ENCODE results near the gene DNAJB6. TPM values are rescaled to one million over a fixed set of nuclear protein-coding genes. Genes with fewer than 3 reads are reported as not detected.

DNAJB6 gene
- total and polyA plus RNA-seq, 4 donors = 118 to 143 (median 128) TPM

DNA sequence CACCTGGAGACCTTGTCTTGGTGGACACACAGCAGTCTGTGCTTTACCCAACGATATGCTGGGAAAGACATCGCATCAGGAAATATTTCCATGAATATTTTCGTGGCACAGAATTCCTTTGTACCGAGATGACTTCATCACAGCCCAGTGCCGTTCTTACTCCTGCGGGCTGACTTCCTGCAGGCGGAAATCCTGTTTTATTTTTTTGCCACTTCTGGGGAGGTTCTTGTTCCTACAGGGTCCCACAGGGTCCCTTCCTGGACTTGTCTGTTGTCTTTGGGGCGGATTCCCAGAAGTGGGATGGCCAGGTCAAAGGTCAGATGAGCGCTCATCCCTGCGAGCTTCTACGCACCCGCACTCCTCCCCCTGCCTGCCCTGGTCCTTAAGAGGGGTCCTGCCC, 86.5 kb downstream of the DNAJB6 start:
- H3K36me3 ChIP-seq (ENCODE audit: control insufficient read depth in 1 of 2, insufficient read depth in 2 of 2, low read length in 1 of 2) = no peaks in the 10 kb centered on the region
- ATAC-seq (ENCODE audit: low FRiP score) (no peak), DNase-seq (no peak)
- 37 to 46% methylated on average over 12 of the region's 12 CpGs for WGBS, 2 donors
- H3K9me3 ChIP-seq (ENCODE audit: control insufficient read depth, low read length) = no peaks in the 10 kb centered on the region
- H3K4me3 ChIP-seq (ENCODE audit: low read length in 2 of 2) = no peak overlapping the region
- no peak overlapping the region for H3K27ac ChIP-seq (ENCODE audit: low read depth in 1 of 2, low read length in 2 of 2)
- H3K27me3 ChIP-seq (ENCODE audit: control insufficient read depth in 1 of 2, insufficient read depth in 2 of 2, low read length in 1 of 2) = no peaks in the 10 kb centered on the region
- H3K4me1 ChIP-seq (ENCODE audit: control insufficient read depth in 1 of 2, insufficient read depth in 2 of 2, low read length in 2 of 2) = no peaks in the 10 kb centered on the region
- intact Hi-C loops (cut with DNase I) = no loop called here

DNA sequence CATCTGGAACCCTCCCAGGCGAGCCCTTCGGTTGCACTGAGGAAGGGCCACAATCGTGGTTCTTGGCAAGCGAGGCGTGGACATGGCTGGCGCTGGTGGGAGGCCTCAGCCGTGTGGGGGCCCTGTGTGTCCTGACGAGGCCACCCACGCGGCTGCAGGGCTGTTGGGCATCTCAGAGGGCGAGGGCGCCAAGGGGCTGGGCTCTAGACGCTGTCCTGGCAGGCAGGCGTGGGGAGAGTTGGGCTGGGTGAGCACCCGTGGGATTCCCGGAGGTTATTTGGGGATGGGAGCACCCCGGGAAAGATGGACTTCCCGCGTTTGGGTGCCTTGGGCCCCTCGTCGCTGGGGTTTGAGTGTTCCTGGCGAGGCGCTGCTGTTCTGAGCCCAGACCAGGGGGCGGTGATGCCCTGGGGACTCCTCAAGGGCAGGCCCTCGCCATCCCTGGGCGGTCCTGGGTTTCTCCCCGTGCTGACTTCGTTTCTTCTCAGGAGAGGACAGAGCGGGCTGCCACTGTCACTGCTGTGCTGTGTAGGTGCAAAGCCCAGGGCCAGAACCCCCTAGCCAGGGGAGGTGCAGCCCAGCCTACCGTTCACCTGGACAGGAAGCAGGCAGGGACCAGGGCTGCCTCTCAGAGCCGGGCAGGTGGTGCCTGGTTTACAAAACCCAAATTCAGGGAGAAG, 87.2 kb downstream of the DNAJB6 start:
- no peak for ATAC-seq (ENCODE audit: low FRiP score)
- no peak overlapping the region for H3K27ac ChIP-seq (ENCODE audit: low read depth in 1 of 2, low read length in 2 of 2)
- no peak overlapping the region for H3K4me3 ChIP-seq (ENCODE audit: low read length in 2 of 2)
- H3K36me3 ChIP-seq (ENCODE audit: control insufficient read depth in 1 of 2, insufficient read depth in 2 of 2, low read length in 1 of 2) = no peaks in the 10 kb centered on the region
- no peaks in the 10 kb centered on the region for H3K9me3 ChIP-seq (ENCODE audit: control insufficient read depth, low read length)
- peak in 1 of 2 donors; percentile 71 for DNase-seq
- 70 to 80% methylated on average over 27 to 31 of the region's 31 CpGs for WGBS, 2 donors
- no peaks in the 10 kb centered on the region for H3K4me1 ChIP-seq (ENCODE audit: control insufficient read depth in 1 of 2, insufficient read depth in 2 of 2, low read length in 2 of 2)
- intact Hi-C loops (cut with DNase I) = no loop called here
- H3K27me3 ChIP-seq (ENCODE audit: control insufficient read depth in 1 of 2, insufficient read depth in 2 of 2, low read length in 1 of 2) = no peaks in the 10 kb centered on the region

DNA sequence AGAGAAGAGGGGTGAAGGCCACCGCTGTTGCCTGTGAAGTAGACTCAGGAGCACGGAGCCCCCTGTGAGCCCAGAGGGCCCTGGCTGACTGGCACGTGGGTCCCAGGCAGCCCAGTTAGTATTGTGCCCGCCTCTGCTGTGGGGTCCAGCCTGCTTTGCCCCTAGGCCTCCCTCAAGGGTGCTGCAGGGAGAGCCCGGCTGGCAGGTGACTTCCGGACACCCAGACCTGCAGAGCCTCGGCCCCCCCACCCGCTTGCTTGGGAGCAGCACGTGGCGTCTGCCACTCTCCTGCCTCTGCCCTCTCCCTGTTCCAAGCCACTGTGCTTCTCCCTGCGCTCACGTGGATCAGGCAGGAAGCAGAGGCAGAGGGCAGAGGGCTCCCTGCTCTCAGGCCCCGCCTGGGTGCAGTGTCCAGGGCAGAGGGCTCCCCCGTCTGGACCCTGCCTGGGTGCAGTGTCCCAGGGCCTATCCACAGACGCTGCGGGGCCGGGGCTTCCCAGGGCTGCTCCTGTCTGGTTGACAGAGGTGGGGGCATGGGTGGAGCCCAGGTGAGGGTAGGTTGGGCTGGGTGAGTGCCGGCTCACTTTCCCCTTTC, 88.4 kb downstream of the DNAJB6 start:
- WGBS, 2 donors = 80 to 82% methylated on average over 15 to 18 of the region's 18 CpGs
- no peak for ATAC-seq (ENCODE audit: low FRiP score)

DNA sequence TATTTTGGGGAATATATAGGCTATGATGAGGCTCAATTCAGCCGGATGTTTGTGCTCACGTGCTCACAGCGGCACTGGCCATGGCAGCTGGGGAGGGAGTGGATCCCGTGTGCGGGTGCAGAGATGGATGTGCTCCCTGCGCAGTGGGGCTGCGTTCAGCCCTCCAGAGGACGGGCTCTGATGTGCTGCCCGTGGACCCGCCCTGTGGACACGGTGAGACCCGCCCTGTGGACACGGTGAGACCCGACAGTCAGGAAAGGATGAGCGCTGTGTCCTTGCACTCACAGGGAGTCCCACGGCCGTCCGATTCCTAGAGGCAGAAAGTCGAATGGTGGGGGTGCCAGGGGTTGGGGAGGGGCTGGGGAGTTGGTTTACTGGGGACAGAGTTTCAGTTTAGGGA, 89.0 kb downstream of the DNAJB6 start:
- H3K4me1 ChIP-seq (ENCODE audit: control insufficient read depth in 1 of 2, insufficient read depth in 2 of 2, low read length in 2 of 2) = no peaks in the 10 kb centered on the region
- WGBS, 2 donors = 92% methylated on average over 19 of the region's 19 CpGs
- ATAC-seq (ENCODE audit: low FRiP score) (no peak), DNase-seq (no peak)
- intact Hi-C loops (cut with DNase I) = no loop called here
- no peaks in the 10 kb centered on the region for H3K9me3 ChIP-seq (ENCODE audit: control insufficient read depth, low read length)
- H3K4me3 ChIP-seq (ENCODE audit: low read length in 2 of 2) = no peak overlapping the region
- H3K36me3 ChIP-seq (ENCODE audit: control insufficient read depth in 1 of 2, insufficient read depth in 2 of 2, low read length in 1 of 2) = no peaks in the 10 kb centered on the region
- H3K27ac ChIP-seq (ENCODE audit: low read depth in 1 of 2, low read length in 2 of 2) = no peak overlapping the region
- H3K27me3 ChIP-seq (ENCODE audit: control insufficient read depth in 1 of 2, insufficient read depth in 2 of 2, low read length in 1 of 2) = no peaks in the 10 kb centered on the region

More for the DNA sequence above, 88.4 kb downstream of the DNAJB6 start:
- no peak for DNase-seq
- H3K27me3 ChIP-seq (ENCODE audit: control insufficient read depth in 1 of 2, insufficient read depth in 2 of 2, low read length in 1 of 2) = no peaks in the 10 kb centered on the region
- H3K36me3 ChIP-seq (ENCODE audit: control insufficient read depth in 1 of 2, insufficient read depth in 2 of 2, low read length in 1 of 2) = no peaks in the 10 kb centered on the region
- intact Hi-C loops (cut with DNase I) = no loop called here
- no peak overlapping the region for H3K27ac ChIP-seq (ENCODE audit: low read depth in 1 of 2, low read length in 2 of 2)
- no peaks in the 10 kb centered on the region for H3K4me1 ChIP-seq (ENCODE audit: control insufficient read depth in 1 of 2, insufficient read depth in 2 of 2, low read length in 2 of 2)
- no peak overlapping the region for H3K4me3 ChIP-seq (ENCODE audit: low read length in 2 of 2)
- no peaks in the 10 kb centered on the region for H3K9me3 ChIP-seq (ENCODE audit: control insufficient read depth, low read length)

DNA sequence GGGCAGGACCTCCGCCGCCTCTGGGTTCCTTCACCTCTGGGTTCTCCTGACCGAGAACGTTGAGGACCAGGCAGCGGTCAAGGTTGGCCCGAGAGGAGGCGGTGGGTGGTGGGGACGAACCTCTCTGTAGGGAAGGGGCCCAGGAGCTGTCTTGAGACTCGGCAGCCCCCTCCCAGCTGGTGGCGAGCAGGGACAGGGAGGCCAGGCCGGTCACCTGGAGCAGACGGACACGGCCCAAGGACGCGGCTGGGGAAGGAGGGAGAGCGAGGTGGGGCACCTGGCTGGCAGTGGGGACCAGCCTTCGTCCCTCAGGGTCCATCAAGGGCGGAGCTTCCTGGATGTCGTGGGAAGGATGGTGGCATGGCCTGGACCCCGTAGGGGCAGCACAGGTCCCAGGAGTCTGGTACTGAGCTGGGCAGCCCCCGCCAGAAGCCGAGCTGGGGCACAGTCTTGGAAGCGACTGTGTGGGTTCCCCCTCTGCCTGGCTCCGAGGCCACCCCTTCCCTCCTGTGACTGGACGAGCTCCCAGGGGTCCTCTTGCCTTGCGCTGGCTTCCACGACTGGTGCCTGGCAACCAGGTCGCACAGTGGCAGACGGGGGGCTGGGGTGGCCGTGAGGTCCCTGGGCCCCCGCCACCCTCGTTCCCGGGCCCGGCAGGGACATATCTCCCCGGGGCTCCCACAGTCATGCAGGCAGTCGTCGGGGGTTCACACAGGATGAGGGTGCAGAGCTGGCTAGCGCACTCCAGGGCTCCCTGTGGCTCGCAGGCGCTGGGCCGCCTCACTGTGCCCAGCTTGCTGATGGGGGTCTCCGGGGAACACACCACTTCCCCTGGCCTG, 89.9 kb downstream of the DNAJB6 start:
- WGBS, 2 donors = 85 to 89% methylated on average over 39 to 42 of the region's 42 CpGs
- H3K27ac ChIP-seq (ENCODE audit: low read depth in 1 of 2, low read length in 2 of 2) = no peak overlapping the region
- H3K4me1 ChIP-seq (ENCODE audit: control insufficient read depth in 1 of 2, insufficient read depth in 2 of 2, low read length in 2 of 2) = no peaks in the 10 kb centered on the region
- no peak for ATAC-seq (ENCODE audit: low FRiP score)
- no peaks in the 10 kb centered on the region for H3K36me3 ChIP-seq (ENCODE audit: control insufficient read depth in 1 of 2, insufficient read depth in 2 of 2, low read length in 1 of 2)
- H3K4me3 ChIP-seq (ENCODE audit: low read length in 2 of 2) = no peak overlapping the region
- intact Hi-C loops (cut with DNase I) = no loop called here
- DNase-seq = peak in 1 of 2 donors; percentile 71
- H3K27me3 ChIP-seq (ENCODE audit: control insufficient read depth in 1 of 2, insufficient read depth in 2 of 2, low read length in 1 of 2) = no peaks in the 10 kb centered on the region
- H3K9me3 ChIP-seq (ENCODE audit: control insufficient read depth, low read length) = no peaks in the 10 kb centered on the region

DNA sequence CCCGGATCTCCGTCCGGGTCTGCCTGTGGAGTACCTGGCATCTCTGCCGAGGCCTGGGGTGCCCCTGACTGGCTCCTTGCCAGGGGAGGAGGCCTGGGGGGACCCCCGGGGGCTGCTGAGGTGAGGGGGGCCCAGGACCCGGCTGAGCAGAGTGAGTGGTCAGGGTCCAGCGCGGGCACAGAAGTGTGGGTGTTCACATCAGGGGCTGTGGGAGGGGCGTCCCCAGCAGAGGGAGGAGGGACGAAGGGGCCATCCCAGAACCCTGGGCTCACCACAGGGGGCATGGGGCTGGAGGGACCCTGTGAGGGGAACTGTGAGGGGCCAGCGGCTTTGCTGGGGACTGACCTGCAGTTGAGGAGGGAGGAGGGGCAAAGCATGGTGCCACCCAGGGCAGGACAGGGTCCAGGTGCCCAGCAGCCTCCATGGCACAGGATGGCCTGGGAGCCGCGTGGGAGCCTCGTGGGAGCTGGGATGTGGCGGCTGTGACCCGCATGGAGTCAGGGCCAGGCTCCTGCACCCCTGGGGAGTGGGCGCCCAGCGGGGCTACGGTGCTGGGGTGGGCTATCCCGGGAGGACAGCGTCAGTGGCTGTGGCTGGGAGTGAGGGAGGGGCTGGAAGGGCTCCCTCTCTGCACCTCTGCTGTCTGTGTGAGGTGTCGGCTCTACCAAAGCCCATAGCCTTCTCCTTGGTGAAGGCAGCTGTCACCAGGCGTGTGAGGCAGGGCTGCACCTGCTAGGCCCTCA, 91.2 kb downstream of the DNAJB6 start:
- ATAC-seq (ENCODE audit: low FRiP score) (no peak), DNase-seq (peak; percentile 36 to 72)
- Histone ChIP-seq H3K36me3 (ENCODE audit: control insufficient read depth in 1 of 2, insufficient read depth in 2 of 2, low read length in 1 of 2) (no peaks in the 10 kb centered on the region), H3K4me1 (ENCODE audit: control insufficient read depth in 1 of 2, insufficient read depth in 2 of 2, low read length in 2 of 2) (no peaks in the 10 kb centered on the region), H3K4me3 (ENCODE audit: low read length in 2 of 2) (no peak overlapping the region), H3K9me3 (ENCODE audit: control insufficient read depth, low read length) (no peaks in the 10 kb centered on the region), H3K27me3 (ENCODE audit: control insufficient read depth in 1 of 2, insufficient read depth in 2 of 2, low read length in 1 of 2) (no peaks in the 10 kb centered on the region), H3K27ac (ENCODE audit: low read depth in 1 of 2, low read length in 2 of 2) (no peak overlapping the region)
- WGBS, 2 donors = 90 to 91% methylated on average over 22 to 23 of the region's 23 CpGs
- intact Hi-C loops (cut with DNase I) = no loop called here

DNA sequence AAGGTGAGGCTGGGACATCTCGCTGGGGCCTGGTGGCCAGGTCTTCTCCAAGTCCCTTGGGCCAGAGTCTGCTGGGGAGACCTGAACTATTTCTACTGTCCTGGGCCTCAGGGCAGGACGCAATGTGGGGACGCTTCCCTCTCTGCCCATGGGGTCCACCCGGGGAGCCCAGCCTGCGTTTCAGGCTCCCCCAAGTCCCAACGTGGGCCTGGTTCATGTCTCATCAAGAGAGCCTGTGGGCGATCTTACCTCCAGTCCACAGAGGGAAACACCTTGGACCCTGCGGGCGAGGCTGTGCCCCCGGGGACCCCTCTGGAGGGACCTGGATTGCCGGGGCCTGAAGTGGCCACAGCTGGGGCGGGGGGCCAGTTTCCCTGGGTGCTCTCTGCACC, 91.7 kb downstream of the DNAJB6 start:
- DNase-seq (peak; percentile 39 to 74), ATAC-seq (ENCODE audit: low FRiP score) (no peak)
- Histone ChIP-seq H3K36me3 (ENCODE audit: control insufficient read depth in 1 of 2, insufficient read depth in 2 of 2, low read length in 1 of 2) (no peaks in the 10 kb centered on the region), H3K4me3 (ENCODE audit: low read length in 2 of 2) (no peak overlapping the region), H3K4me1 (ENCODE audit: control insufficient read depth in 1 of 2, insufficient read depth in 2 of 2, low read length in 2 of 2) (no peaks in the 10 kb centered on the region), H3K27me3 (ENCODE audit: control insufficient read depth in 1 of 2, insufficient read depth in 2 of 2, low read length in 1 of 2) (no peaks in the 10 kb centered on the region), H3K27ac (ENCODE audit: low read depth in 1 of 2, low read length in 2 of 2) (no peak overlapping the region), H3K9me3 (ENCODE audit: control insufficient read depth, low read length) (no peaks in the 10 kb centered on the region)
- WGBS, 2 donors = 93 to 97% methylated on average over 12 of the region's 12 CpGs
- intact Hi-C loops (cut with DNase I) = no loop called here

DNA sequence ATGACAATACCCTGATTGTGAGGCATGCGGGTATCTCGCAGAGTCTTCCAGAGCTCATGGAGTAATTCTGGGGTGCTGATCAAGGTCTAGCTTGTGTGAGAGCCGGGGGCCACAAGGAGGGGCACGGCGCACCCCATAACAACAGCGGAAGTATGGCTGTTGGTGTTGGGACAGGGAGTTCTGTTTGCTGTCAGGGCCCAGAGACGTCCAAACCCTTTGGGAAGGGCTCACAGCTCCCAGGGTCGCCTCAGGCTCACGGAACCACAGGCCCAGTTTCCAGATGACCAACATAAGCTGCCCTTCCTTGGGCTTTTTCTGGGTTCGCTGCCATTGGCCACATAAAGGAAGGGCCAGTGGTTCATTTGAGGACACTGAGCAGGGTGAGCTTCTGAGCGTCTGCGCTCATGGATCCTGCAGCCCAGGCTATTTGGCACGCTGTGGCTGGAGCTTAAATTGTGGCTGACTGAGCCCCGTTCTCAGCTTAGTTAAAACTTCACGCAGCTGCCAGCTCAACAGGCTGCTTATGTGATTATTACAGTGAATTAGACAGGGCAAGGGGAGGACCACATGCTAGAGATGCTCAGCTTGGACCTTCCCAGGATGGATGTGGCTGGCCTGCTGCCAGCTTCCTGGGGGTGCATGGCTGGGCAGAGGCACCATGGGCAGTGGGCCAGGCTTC, 92.3 kb downstream of the DNAJB6 start:
- Histone ChIP-seq H3K27ac (ENCODE audit: low read depth in 1 of 2, low read length in 2 of 2) (no peak overlapping the region), H3K9me3 (ENCODE audit: control insufficient read depth, low read length) (no peaks in the 10 kb centered on the region), H3K27me3 (ENCODE audit: control insufficient read depth in 1 of 2, insufficient read depth in 2 of 2, low read length in 1 of 2) (no peaks in the 10 kb centered on the region), H3K36me3 (ENCODE audit: control insufficient read depth in 1 of 2, insufficient read depth in 2 of 2, low read length in 1 of 2) (no peaks in the 10 kb centered on the region), H3K4me3 (ENCODE audit: low read length in 2 of 2) (no peak overlapping the region), H3K4me1 (ENCODE audit: control insufficient read depth in 1 of 2, insufficient read depth in 2 of 2, low read length in 2 of 2) (no peaks in the 10 kb centered on the region)
- 80 to 83% methylated on average over 15 of the region's 15 CpGs for WGBS, 2 donors
- intact Hi-C loops (cut with DNase I) = no loop called here
- DNase-seq (peak; percentile 10 to 58), ATAC-seq (ENCODE audit: low FRiP score) (no peak)
